H9 (cell line): ENCODE measurements around the gene RPRD2. TPM values are rescaled to one million over a fixed set of nuclear protein-coding genes. Genes with fewer than 3 reads are reported as not detected.
"Not testable (repeated sequence)": the region's sequence is repeated elsewhere in the genome, so short reads cannot be mapped to it uniquely, and the experiment has no call there.

ENCODE experiments used
- DNase-seq: peaks from one replicate; pipeline ENCODE4 v3.0.0-alpha.2; 2017
- H2AFZ ChIP-seq: one replicate; pipeline ENCODE4 v1.6.1; 2013; ENCODE audit warnings: mild to moderate bottlenecking, low read length, control low read depth, moderate library complexity
- H2AK5ac ChIP-seq: 2 replicates; pipeline ENCODE4 v1.6.1; 2013; ENCODE audit warnings: low read length, control low read depth, mixed read lengths; ENCODE audit not compliant: insufficient read length
- H2BK120ac ChIP-seq: one replicate; pipeline ENCODE4 v1.6.1; 2013; ENCODE audit warnings: low read depth, mild to moderate bottlenecking, low read length, control low read depth, inconsistent platforms; ENCODE audit not compliant: poor library complexity, severe bottlenecking
- H2BK12ac ChIP-seq: 2 replicates; pipeline ENCODE4 v1.6.1; 2013; ENCODE audit warnings: low read length, control low read depth, mixed read lengths, low read depth; ENCODE audit not compliant: insufficient read length
- H2BK15ac ChIP-seq: 2 replicates; pipeline ENCODE4 v1.6.1; 2013; ENCODE audit warnings: low read depth, low read length, control low read depth
- H2BK20ac ChIP-seq: one replicate; pipeline ENCODE4 v1.6.1; 2013; ENCODE audit warnings: low read depth, mild to moderate bottlenecking, low read length, control low read depth, inconsistent platforms; ENCODE audit not compliant: poor library complexity, severe bottlenecking
- H2BK5ac ChIP-seq: 2 replicates; pipeline ENCODE4 v1.6.1; 2013; ENCODE audit warnings: low read length, control low read depth, mixed read lengths; ENCODE audit not compliant: insufficient read length
- H3K14ac ChIP-seq: 2 replicates; pipeline ENCODE4 v1.6.1; 2013; ENCODE audit warnings: low read length, control low read depth; ENCODE audit not compliant: insufficient read depth
- H3K18ac ChIP-seq: 2 replicates; pipeline ENCODE4 v1.6.1; 2013; ENCODE audit warnings: low read depth, mild to moderate bottlenecking, mixed read lengths, low read length, control low read depth; ENCODE audit not compliant: insufficient read length
- H3K23ac ChIP-seq: 2 replicates; pipeline ENCODE4 v1.6.1; 2013; ENCODE audit warnings: low read length, control low read depth, mixed read lengths, low read depth; ENCODE audit not compliant: insufficient read length
- H3K23me2 ChIP-seq: 2 replicates; pipeline ENCODE4 v1.6.1; 2013; ENCODE audit warnings: low read depth, mild to moderate bottlenecking, mixed read lengths, low read length, control low read depth; ENCODE audit not compliant: insufficient read length, poor library complexity, severe bottlenecking
- H3K27ac ChIP-seq: 2 replicates; pipeline ENCODE4 v1.5.1; 2013; ENCODE audit warnings: low read length, control low read depth, mixed read lengths, low read depth; ENCODE audit not compliant: insufficient read length
- H3K27me3 ChIP-seq: 2 replicates; pipeline ENCODE4 v1.6.1; 2013; ENCODE audit warnings: low read length, control low read depth, inconsistent platforms; ENCODE audit not compliant: insufficient read depth
- H3K4ac ChIP-seq: 2 replicates; pipeline ENCODE4 v1.6.1; 2013; ENCODE audit warnings: low read depth, mild to moderate bottlenecking, control low read depth, inconsistent platforms, low read length, moderate library complexity
- H3K4me1 ChIP-seq: 2 replicates; pipeline ENCODE4 v1.6.1; 2013; ENCODE audit warnings: low read length, control low read depth, inconsistent platforms; ENCODE audit not compliant: insufficient read depth
- H3K4me2 ChIP-seq: 2 replicates; pipeline ENCODE4 v1.6.1; 2013; ENCODE audit warnings: low read length, control low read depth, mixed read lengths; ENCODE audit not compliant: insufficient read length, insufficient read depth
- H3K56ac ChIP-seq: 2 replicates; pipeline ENCODE4 v1.6.1; 2013; ENCODE audit warnings: low read depth, mild to moderate bottlenecking, mixed read lengths, low read length, control low read depth; ENCODE audit not compliant: insufficient read length
- H3K79me1 ChIP-seq: 2 replicates; pipeline ENCODE4 v1.6.1; 2013; ENCODE audit warnings: low read depth, mild to moderate bottlenecking, moderate library complexity, low read length, control low read depth, inconsistent platforms; ENCODE audit not compliant: insufficient read depth, poor library complexity, severe bottlenecking
- H3K79me2 ChIP-seq: 2 replicates; pipeline ENCODE4 v1.6.1; 2013; ENCODE audit warnings: low read length, control low read depth, inconsistent platforms; ENCODE audit not compliant: insufficient read depth
- H3K9ac ChIP-seq: 2 replicates; pipeline ENCODE4 v1.6.1; 2013; ENCODE audit warnings: low read length, control low read depth, mixed read lengths; ENCODE audit not compliant: insufficient read length; ENCODE audit errors: extremely low read depth
- H3K9me3 ChIP-seq: one replicate; pipeline ENCODE4 v1.6.1; 2013; ENCODE audit warnings: low read depth, low read length, inconsistent platforms; ENCODE audit not compliant: control insufficient read depth
- H3T11ph ChIP-seq: one replicate; pipeline ENCODE4 v1.6.1; 2013; ENCODE audit warnings: mild to moderate bottlenecking, low read length, control low read depth, inconsistent platforms
- H4K20me1 ChIP-seq: one replicate; pipeline ENCODE4 v1.6.1; 2013; ENCODE audit not compliant: control insufficient read depth, insufficient read length, insufficient read depth
- H4K5ac ChIP-seq: 2 replicates; pipeline ENCODE4 v1.6.1; 2013; ENCODE audit warnings: low read depth, mild to moderate bottlenecking, mixed read lengths, low read length, control low read depth; ENCODE audit not compliant: insufficient read length
- H4K8ac ChIP-seq: replicated peaks from 2 replicates; pipeline ENCODE4 v1.6.1; 2013; ENCODE audit warnings: low read length, control low read depth, mixed read lengths, low read depth; ENCODE audit not compliant: insufficient read length
- H4K91ac ChIP-seq: 2 replicates; pipeline ENCODE4 v1.6.1; 2013; ENCODE audit warnings: low read depth, mild to moderate bottlenecking, moderate library complexity, mixed read lengths, low read length, control low read depth; ENCODE audit not compliant: insufficient read length
- H3K27ac Mint-ChIP-seq, 3 experiments: 2 replicates in 2 of 3; 3 replicates in 1 of 3; pipeline ENCODE4 v1.8.0; 2020 to 2021; ENCODE audit warnings: mixed read lengths in 3 of 3, mild to moderate bottlenecking in 1 of 3, moderate library complexity in 1 of 3
- H3K27me3 Mint-ChIP-seq: 2 replicates; pipeline ENCODE4 v1.8.0; 2021; ENCODE audit warnings: low read depth, mild to moderate bottlenecking, moderate library complexity, mixed read lengths
- H3K36me3 Mint-ChIP-seq, 3 experiments: 2 replicates in 2 of 3; 3 replicates in 1 of 3; pipeline ENCODE4 v1.8.0; 2020 to 2021; ENCODE audit warnings: low read depth in 3 of 3, mixed read lengths in 3 of 3; ENCODE audit not compliant: insufficient read depth in 1 of 3
- H3K4me1 Mint-ChIP-seq, 2 experiments: 2 replicates each; pipeline ENCODE4 v1.8.0; 2020; ENCODE audit warnings: mixed read lengths in 2 of 2
- H3K4me3 Mint-ChIP-seq, 2 experiments: 2 replicates in 1 of 2; 3 replicates in 1 of 2; pipeline ENCODE4 v1.8.0; 2020 to 2021; ENCODE audit warnings: mild to moderate bottlenecking in 2 of 2, mixed read lengths in 2 of 2, moderate library complexity in 1 of 2
- H3K9me3 Mint-ChIP-seq, 2 experiments: 2 replicates in 1 of 2; 3 replicates in 1 of 2; pipeline ENCODE4 v1.8.0; 2020; ENCODE audit warnings: mild to moderate bottlenecking in 2 of 2, mixed read lengths in 2 of 2, moderate library complexity in 1 of 2
- WGBS: extraction: QIAGEN DNeasy Blood & Tissue Kit; methylation state at CpG from one replicate; pipeline ENCODE4 v1.1.7; 2013; ENCODE audit warnings: missing lambda C conversion rate, low lambda C conversion rate, mixed read lengths; ENCODE audit not compliant: insufficient read length; ENCODE audit errors: extremely low coverage; 5-methylcytosine and 5-hydroxymethylcytosine counted together
- long read RNA-seq: library from polyadenylated mRNA; unstranded; transcript quantifications from one replicate; pipeline ENCODE4 v2.0.0, GENCODE V29; 2020
- total RNA-seq: library from RNA; stranded (reverse); gene quantifications from 2 replicates; pipeline ENCODE4 v1.2.1, GENCODE V29; 2021
- TF ChIP-seq, protein P1 (sequence below): fragments of 200-600 bp; sonication (generic); conservative IDR thresholded peaks from 3 replicates; pipeline ENCODE4 v1.8.0; 2021; ENCODE audit warnings: antibody characterized with exemption, mild to moderate bottlenecking

RPRD2 gene
- 37.9 and 39.0 TPM in 2 replicates for total RNA-seq
- long read RNA-seq, full-length matches to known transcripts: 8 of 45 reads
- long read RNA-seq, partial matches to known transcripts: 32 of 45 reads
- long read RNA-seq, other reads (novel, unspliced or antisense): 5 of 45 reads

DNA sequence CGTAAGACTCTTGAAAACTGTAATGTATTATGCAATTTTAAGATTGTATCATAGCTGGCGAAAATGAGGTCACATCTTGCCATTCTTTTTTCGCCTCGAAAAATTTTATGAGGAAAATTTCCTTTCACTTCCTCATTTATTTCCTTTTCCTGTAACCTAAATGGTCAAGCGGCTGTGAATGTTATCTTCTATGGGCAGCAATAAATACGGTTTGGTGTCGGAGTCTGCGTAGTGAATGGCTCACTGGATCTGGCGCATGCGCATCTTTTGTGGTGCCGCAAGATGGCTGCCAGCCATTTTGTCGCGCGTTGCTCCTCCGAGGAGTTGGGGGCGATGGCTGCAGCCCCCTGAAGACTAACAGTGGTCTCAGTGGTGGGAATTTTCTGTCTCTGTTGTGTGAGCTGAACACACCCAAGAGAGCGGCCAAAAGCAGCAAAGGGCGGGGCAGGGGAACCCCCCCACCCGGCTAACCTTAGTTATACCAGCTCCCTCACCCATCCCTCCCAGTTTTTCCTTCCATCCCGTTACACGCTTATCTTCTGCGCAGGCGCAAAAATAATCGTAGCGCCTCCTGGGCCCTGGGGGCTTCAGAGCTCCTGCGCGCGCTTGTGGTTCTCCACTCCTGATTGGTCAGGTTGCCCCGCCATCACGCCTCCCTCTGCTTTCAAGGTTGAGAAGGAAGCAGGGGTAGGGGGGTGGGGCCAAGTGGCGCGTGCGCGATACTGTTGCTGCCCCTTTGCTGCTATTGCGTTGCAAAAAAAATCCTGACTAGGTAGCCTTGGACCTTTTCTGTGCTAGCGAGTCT lies at the start of gene RPRD2:
TSS of gene RPRD2 (plus strand) at position 722 of the 805 bp plus-strand sequence. CDS start 568 bp downstream, outside the sequence.
- TF ChIP-seq, protein P1, sequence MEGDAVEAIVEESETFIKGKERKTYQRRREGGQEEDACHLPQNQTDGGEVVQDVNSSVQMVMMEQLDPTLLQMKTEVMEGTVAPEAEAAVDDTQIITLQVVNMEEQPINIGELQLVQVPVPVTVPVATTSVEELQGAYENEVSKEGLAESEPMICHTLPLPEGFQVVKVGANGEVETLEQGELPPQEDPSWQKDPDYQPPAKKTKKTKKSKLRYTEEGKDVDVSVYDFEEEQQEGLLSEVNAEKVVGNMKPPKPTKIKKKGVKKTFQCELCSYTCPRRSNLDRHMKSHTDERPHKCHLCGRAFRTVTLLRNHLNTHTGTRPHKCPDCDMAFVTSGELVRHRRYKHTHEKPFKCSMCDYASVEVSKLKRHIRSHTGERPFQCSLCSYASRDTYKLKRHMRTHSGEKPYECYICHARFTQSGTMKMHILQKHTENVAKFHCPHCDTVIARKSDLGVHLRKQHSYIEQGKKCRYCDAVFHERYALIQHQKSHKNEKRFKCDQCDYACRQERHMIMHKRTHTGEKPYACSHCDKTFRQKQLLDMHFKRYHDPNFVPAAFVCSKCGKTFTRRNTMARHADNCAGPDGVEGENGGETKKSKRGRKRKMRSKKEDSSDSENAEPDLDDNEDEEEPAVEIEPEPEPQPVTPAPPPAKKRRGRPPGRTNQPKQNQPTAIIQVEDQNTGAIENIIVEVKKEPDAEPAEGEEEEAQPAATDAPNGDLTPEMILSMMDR: no peak
- H3K18ac ChIP-seq: peak within 1 kb of the TSS; percentile 99
- no peaks in the 10 kb centered on the region for H3K9me3 ChIP-seq
- peak within 1 kb of the TSS; percentile 7 for H2BK12ac ChIP-seq
- no peaks in the 10 kb centered on the region for H4K20me1 ChIP-seq
- no peaks in the 10 kb centered on the region for H3K4me1 ChIP-seq
- peak within 1 kb of the TSS; percentile 80 for H3T11ph ChIP-seq
- peaks cover 10% of the 10 kb centered on the region for H3K23me2 ChIP-seq
- Mint-ChIP-seq H3K27ac (peak within 1 kb of the TSS; percentile 96 to 100 (median 100)), H3K9me3 (no peaks in the 10 kb centered on the region; a peak in 2 of 5 replicates), H3K27me3 (no peaks in the 10 kb centered on the region; the same call in none of the 2 replicates), H3K36me3 (peaks cover 4 to 8% (median 6%) of the 10 kb centered on the region in 3 experiments; a peak in 5 of 7 replicates), H3K4me3 (peak within 1 kb of the TSS; percentile 92 to 98), H3K4me1 (peaks cover 21 to 23% of the 10 kb centered on the region in 2 experiments)
- peak within 1 kb of the TSS; percentile 85 for H2BK5ac ChIP-seq
- H4K8ac ChIP-seq: peak within 1 kb of the TSS; percentile 96
- H3K14ac ChIP-seq: peak within 1 kb of the TSS; percentile 98
- peak; percentile 99 for DNase-seq
- no peaks in the 10 kb centered on the region for H3K27me3 ChIP-seq
- H3K4ac ChIP-seq: no peak within 1 kb of the TSS; the same call in 1 of the 2 replicates
- H3K9ac ChIP-seq: peak within 1 kb of the TSS; percentile 98
- H3K4me2 ChIP-seq: peak within 1 kb of the TSS; percentile 92
- no peak within 1 kb of the TSS for H4K91ac ChIP-seq
- no peak within 1 kb of the TSS for H3K23ac ChIP-seq
- H3K79me1 ChIP-seq: no peaks in the 10 kb centered on the region
- H3K27ac ChIP-seq: peak within 1 kb of the TSS; percentile 96
- peak within 1 kb of the TSS; percentile 73 for H4K5ac ChIP-seq
- no CpG with 5 or more reads among the region's 36 CpGs for WGBS
- H2BK15ac ChIP-seq: peak within 1 kb of the TSS; percentile 19; the same call in 1 of the 2 replicates
- H3K56ac ChIP-seq: peak within 1 kb of the TSS; percentile 84
- H3K79me2 ChIP-seq: peaks cover 29% of the 10 kb centered on the region; the same call in 1 of the 2 replicates
- H2BK120ac ChIP-seq: peak within 1 kb of the TSS; percentile 78
- H2AK5ac ChIP-seq: no peak within 1 kb of the TSS
- H2BK20ac ChIP-seq: no peak within 1 kb of the TSS
- H2AFZ ChIP-seq: no peak within 1 kb of the TSS

DNA sequence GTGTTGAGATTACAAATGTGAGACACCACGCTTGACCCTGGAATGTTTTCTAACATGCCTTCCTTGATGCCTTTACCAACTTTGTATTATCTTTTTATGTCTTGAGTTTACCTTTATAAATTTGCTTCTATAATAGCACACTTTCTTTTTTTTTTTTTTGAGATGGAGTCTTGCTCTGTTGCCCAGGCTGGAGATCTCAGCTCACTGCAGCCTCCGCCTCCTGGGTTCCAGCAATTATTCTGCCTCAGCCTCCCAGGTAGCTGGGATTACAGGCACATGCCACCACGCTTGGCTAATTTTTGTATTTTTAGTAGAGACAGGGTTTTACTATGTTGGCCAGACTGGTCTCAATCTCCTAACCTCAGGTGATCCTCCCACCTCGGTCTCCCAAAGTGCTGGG lies 49.3 kb upstream of the RPRD2 start:
- not testable (repeated sequence) for H3K9ac ChIP-seq, H3K9me3 Mint-ChIP-seq, DNase-seq, H3K4me1 Mint-ChIP-seq, H4K5ac ChIP-seq, H4K20me1 ChIP-seq, H3K14ac ChIP-seq, H3K23me2 ChIP-seq, H3K79me2 ChIP-seq, H3K36me3 Mint-ChIP-seq, H3K18ac ChIP-seq, H3K4me2 ChIP-seq, H3K27me3 ChIP-seq, H3K27ac Mint-ChIP-seq, H2AK5ac ChIP-seq, H2AFZ ChIP-seq, H3K56ac ChIP-seq, H2BK15ac ChIP-seq, H2BK120ac ChIP-seq, H3K27ac ChIP-seq, H3K4ac ChIP-seq, H4K8ac ChIP-seq, H3K23ac ChIP-seq, H3K9me3 ChIP-seq, H2BK5ac ChIP-seq, H3K79me1 ChIP-seq, H3T11ph ChIP-seq, H2BK12ac ChIP-seq, H3K4me3 Mint-ChIP-seq, H3K4me1 ChIP-seq, H4K91ac ChIP-seq, H3K27me3 Mint-ChIP-seq, H2BK20ac ChIP-seq
- no CpG with 5 or more reads among the region's 4 CpGs for WGBS
